ENCODE measurements around the gene THEMIS2.

The THEMIS2 gene

DNA sequence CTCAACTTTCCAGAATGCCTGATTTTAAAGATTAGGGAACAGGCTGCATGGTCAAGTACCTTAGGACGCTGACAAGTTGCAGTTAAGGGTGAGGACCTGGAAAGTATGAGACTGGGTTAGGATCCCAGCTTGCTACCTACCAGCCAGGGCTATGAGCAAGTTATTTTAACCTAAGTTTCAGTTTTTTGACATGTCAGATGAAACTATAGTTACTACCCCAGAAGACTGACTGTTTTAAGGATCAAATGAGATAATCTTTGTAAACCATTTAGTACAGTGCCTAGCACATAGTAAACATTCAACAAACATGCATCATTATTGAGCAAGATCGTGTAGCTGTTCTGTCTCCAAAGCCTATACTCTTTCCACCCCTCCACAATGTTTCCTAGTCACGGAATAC lies 14.4 kb downstream of the THEMIS2 start:
- DNase-seq = no peak

DNA sequence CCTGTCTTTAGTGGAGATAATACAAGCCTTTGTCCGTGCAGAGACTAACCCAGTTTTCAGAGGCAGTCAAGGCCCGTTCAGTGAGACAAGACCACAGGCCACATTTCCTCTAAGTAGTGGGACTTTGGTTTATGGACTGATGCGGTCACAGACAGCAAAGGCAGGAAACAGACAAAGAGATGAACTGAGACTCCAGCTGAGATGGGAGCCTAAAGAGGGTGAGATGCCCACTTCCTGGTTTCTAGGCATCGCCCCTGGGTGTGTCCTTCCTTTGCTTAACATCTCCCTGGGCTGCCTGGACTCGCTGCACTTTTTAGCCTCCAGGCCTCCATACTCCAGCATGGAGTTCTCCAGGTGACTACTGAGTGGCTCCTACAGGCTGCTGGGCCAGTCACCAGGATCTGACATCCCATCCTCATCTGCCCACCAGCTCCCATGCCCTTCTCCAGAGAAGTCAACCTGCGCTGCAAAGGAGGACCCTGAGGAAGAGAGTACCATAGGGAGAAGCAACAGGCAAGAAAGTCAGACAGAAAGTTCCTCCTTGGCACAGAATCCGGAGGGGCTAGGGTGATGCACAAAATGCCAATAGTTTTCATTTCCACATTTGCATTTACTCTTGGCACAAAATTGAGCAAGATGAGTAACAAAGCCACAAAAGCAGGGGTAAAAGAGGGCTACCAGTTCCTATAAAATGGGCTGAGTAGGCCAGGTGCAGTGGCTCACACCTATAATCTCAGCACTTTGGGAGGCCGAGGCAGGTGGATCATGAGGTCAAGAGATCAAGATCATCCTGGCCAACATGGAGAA lies 15.1 kb downstream of the THEMIS2 start:
- no peak for DNase-seq

DNA sequence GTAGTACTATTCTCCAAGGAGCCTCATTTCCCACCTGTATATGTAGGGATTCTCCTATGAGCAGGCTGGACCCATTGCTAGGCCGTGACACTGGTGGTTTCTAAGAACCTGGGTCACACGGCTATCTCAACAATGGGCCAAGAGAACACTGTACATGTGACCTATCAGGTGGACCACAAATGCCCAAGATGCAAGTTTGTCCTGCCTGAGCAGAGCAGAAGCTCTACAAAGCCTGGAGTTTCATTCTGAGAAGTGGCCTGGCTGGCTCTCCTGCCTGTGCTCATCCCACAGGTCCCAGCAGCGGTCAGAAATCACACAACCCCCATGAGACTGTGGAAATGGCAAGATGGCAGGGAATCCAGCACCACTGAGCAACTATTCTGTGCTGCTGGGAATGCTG lies 17.2 kb downstream of the THEMIS2 start:
- no peak for DNase-seq

DNA sequence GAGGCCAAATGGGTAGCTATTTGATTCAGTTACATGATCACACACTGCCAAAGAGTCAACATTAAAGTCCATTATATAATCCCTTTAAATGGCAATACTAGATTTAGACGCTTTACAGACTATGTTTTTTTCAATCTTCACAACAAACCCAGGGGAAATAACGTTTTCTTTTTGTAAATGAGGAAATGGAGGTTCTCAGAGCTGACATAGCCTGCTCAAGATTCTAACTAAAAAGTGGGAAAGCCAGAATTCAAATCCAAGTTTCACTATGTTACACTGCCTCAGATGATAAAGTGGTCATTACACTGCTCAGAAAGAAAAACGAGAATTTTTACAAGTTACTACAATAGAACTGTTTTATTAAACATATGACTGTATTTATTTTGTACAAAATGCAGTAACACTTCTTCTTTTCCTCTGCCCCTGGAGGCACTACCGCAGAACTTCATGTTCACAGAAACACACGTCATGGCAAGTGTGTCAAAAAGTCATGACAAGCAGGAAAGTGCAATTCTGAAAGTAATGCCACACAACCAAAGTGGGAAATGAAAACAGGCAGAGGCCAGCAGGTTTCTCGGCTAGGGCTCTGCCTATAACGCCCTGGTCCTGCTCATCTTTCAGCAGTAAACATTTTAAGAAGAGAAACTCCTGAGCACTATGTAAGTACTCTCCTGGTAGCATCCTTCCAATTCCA lies 19.0 kb downstream of the THEMIS2 start:
- no peak for DNase-seq

DNA sequence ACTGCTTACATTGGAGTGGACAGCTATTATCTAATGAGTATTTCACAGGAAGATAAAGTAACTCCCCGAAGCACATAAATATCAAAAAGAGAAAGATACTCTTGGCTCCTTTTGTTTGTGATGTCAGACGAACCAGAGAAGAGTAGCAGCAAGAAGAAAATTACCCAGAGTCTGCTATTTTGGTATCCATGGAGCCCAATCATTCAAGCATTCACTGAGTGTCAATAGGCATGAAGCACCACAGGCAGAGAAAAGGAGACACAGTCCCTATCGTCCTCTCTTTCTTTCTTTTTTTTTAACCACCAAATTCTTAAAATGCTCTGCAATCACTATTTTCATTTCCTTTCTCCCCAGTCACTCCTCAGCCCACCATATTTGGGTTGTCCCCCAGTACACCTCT lies 22.2 kb downstream of the THEMIS2 start:
- no peak for DNase-seq

DNA sequence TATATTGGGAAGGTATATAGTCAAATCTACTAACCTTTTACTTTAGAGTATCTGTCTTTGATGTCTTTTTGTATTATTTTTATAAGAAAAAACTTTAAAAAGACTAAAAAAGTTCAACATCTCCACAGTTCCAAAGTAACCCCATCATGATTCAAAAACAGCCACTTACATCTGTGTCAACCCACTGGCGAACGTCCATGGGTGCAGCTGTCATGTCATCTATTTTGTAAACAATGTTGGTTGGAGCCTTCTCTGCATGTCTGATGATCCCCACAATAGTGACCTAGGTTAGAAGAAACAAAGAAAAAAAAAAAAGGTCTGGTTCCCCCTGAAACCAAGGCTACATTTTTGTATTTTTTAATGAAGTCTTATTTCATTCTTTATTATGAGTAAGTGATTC lies 34.4 kb downstream of the THEMIS2 start:
- DNase-seq = no peak

DNA sequence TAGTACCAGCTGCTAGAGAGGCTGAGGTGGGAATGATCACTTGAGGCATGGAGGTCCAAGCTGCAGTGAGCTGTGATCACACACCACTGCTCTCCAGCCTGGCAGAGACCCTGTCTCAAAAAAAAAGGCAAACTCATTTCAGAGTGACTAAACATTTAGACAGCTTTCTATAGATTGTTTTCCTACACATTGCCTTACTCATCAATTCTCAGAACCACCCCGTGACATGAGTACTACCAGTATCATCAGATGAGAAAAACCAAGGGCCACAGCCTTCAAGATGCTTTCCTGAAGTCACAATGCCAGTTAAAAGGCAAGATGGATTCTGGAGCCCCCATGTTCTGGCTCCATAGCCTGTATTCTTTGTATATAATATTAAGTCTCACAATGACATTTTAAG lies 40.1 kb downstream of the THEMIS2 start:
- no peak for DNase-seq

DNA sequence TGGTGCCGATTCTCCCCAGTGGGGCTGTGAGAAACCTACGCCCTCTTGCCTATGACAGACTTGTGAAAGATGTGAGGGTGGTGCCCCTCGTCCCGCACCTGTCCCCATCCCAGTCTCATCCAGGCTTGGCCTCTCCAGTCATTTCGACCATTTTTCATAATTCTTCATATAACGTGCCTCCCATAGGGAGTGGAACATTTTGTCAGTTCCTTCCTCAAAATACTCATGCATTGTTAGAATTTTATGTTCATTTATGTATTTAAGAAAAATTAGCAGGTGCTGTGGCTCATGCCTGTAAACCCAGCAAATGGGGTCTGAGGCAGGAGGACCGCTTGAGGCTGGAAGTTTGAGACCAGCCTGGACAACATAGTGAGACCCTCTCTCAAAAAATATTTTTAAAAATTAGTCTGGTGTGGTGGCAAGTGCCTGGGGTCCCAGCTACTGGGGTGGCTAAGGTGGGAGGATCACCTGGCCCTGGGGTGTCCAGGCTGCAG lies 42.8 kb downstream of the THEMIS2 start:
- DNase-seq = no peak

DNA sequence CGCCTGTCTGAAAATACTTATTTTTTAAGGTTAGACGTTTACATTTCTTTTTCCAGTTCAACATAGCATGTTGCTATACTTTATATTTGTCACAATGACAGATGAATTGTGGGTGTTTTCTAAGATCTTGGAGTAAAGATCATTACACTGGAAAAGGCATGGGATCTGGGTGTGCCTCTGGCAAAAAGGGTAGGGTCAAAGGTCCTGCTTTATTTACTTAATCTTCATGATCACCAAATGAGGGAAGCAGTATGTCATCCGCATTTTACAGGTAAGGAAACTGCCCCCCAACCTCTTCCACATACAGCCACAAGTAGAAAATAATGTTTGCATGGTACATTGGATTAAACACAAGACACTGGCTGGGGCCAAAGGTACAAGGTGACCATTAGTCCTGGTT lies 49.9 kb downstream of the THEMIS2 start:
- no peak for DNase-seq

DNA sequence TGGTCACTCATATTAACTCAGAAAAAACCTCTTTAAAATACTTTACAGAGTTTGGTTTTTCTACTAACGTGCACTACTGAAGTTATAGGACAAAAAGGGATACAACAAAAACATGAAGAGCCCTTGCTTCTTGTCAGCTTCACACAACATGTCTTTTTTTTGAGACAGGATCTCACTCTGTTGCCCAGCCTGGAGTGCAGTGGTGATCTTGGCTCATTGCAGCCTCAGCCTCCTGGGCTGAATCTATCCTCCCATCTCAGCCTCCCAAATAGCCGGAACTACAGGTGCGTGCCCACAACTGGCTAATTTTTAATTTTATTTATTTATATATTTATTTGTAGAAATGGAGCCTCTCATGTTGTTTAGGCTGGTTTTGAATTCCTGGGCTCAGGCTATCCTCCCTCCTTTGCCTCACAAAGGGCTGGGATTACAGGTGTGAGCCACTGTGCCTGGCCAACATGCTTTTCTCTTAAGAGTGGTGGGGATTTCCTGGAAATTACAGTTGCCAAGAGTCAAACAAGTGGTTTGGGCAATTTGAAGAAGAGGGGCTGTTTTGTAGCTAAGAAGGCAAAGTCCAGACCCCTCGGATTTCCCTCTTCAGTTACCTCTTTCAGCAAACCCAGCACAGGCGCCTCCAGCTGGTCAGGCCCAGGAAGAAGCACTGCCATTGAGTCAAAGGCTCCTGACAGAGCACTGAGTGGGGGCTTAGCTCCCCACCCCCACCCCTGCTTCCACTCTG lies 56.0 kb downstream of the THEMIS2 start:
- no peak for DNase-seq

DNA sequence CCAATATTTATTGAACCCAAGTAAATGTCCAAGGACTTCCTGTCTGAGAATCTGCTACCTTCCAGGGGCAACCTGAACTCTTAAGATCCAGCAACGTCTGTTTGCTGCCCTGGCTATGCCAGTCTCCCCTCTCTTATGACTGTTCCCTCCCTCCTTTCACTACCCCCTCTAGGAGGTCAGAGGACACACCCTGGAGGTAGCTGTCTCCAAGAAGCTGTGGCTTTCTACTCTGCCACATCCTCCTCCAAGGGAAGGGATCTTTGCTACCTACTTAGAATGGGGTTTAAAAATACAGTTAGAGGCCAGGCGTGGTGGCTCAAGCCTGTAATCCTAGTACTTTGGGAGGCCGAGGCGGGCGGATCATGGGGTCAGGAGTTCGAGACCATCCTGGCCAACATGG lies 58.8 kb downstream of the THEMIS2 start:
- no peak for DNase-seq

DNA sequence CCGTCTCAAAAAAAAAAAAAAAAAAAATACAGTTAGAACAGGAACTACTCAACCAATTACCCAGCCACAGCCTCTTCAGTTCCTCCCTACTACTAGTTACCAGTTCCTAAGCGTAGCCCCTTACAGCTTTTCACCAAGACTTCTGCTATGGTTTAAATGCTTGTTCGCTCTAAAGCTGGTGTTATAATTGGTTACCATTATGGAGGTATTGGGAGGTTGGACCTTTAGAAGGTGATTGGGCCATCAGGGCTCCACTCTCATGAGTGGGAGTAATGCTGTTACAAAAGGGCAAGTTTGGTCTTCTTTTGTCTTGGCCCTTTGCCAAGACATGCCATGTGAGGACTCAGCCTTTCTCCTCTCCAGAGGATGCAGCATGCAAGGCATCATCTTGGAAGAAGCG lies 59.4 kb downstream of the THEMIS2 start:
- DNase-seq = peak; percentile 5

DNA sequence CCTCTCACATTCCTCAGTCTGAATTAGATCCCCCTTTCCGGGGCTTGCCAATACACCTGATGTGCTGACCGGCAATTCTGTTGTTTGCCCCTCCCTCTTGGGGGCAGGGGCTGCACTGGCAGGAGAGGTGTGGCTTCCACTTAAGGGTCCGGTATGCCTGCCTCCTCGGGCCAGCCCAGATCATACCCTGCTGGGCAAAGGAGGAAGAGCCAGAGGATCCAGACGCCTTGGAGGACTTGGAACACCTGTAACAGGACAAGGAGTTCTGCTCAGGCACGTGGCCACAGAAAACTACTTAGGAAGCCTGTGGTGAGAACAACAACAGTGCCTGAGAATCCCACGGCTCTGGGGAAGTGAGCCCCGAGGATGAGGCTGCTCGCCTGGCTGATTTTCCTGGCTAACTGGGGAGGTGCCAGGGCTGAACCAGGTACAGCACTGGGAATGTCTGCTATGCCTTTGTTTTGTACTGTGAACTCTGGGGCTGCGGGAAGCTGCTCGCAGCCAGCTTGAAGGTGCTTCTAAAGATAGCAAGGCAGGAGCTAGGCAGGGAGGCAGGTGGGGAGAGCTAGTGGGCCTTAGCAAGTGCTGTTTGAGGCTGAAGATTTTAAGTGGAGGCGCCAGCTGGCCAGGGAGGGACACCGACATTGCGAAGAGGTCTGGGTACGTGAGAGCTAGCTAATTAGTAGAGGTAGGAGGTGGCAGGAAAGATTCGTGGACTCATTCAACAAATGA lies 62.6 kb downstream of the THEMIS2 start, which contains the start of gene SMPDL3B:
Gene SMPDL3B, plus strand, starts transcription at position 183 of the 732 bp plus-strand sequence. Its CDS starts 184 bp downstream, at position 367.
- peak; percentile 74 for DNase-seq

DNA sequence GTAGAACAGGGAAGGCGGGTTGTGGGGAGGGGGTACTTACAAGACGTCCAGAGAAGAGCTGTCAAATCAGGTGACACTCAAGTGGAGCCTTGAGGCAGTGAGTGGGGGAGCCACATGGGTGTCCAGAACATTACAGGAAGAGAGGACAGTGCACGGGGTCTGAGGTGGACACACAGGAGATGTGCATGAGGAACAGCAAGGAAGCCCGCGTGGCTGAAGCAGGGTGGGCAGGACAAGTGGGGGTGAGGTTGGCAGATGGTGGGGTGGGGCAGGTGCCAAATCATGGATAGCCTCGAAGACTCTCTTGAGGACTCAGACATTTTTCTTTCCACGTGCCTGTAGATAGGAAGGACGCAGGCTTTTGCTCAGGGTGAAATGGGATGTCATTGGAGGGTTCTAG lies 63.4 kb downstream of the THEMIS2 start:
- DNase-seq = peak; percentile 42

All from NCI-H69 (cell line).